NB4 (cell line): ENCODE data around the gene KCNC4.
A peak's percentile ranks its signal among the peaks of the same experiment; 100 is the strongest.

Experiments
- DNase-seq: peaks from one replicate; pipeline ENCODE4 v3.0.0; 2010; ENCODE audit warnings: low read depth
- H3K4me3 ChIP-seq: one replicate; pipeline ENCODE4 v1.5.1; 2011; ENCODE audit warnings: mild to moderate bottlenecking, low read depth, low read length, moderate library complexity
- MYC ChIP-seq: IDR thresholded peaks from 2 replicates; pipeline ENCODE4 v1.6.1; 2011; ENCODE audit warnings: low read depth, low read length
- POLR2A ChIP-seq: IDR thresholded peaks from 2 replicates; pipeline ENCODE4 v1.6.1; 2011; ENCODE audit warnings: mild to moderate bottlenecking; ENCODE audit not compliant: insufficient read length; ENCODE audit errors: extremely low read depth
- TF ChIP-seq, protein P1 (sequence below): IDR thresholded peaks from 2 replicates; pipeline ENCODE4 v1.6.1; 2011; ENCODE audit warnings: low read depth, low read length
- TF ChIP-seq, protein P2 (sequence below): IDR thresholded peaks from one replicate; pipeline ENCODE4 v1.5.1; 2012; ENCODE audit warnings: low read depth, low read length

Gene KCNC4

DNA sequence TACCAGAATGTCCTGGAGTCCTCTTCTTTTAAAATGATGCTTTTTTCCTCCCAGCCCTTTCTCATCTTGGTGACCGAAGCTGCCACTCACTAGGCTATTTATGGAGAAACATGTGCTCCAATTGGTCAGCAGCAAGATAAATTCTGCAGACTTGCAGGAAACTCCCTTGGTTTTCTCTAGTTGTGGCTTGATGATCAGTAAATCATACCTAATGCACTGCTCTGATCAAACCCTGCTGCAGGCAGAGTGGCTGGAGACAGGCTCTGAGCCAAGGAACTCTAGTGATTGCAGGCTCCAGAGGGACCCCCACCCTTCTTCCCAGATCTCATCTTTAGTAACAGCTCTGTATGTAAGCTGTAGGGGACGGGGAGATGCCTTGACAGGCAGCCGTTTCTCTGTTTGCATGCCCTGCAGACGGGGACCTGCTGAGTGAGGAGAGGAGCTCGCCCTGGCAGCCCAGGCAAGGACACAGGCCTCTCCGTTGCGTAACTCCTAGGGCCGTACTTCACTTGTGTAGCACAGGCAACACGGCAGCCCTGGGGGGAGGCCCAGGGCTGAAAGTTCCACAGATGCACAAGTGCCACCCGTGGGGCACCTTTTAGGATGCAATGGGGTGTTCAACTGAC, 45.3 kb upstream of the KCNC4 start:
- TF ChIP-seq POLR2A = no peak
- no peak for TF ChIP-seq MYC
- TF ChIP-seq, protein P1, sequence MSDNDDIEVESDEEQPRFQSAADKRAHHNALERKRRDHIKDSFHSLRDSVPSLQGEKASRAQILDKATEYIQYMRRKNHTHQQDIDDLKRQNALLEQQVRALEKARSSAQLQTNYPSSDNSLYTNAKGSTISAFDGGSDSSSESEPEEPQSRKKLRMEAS = no peak
- TF ChIP-seq, protein P2, sequence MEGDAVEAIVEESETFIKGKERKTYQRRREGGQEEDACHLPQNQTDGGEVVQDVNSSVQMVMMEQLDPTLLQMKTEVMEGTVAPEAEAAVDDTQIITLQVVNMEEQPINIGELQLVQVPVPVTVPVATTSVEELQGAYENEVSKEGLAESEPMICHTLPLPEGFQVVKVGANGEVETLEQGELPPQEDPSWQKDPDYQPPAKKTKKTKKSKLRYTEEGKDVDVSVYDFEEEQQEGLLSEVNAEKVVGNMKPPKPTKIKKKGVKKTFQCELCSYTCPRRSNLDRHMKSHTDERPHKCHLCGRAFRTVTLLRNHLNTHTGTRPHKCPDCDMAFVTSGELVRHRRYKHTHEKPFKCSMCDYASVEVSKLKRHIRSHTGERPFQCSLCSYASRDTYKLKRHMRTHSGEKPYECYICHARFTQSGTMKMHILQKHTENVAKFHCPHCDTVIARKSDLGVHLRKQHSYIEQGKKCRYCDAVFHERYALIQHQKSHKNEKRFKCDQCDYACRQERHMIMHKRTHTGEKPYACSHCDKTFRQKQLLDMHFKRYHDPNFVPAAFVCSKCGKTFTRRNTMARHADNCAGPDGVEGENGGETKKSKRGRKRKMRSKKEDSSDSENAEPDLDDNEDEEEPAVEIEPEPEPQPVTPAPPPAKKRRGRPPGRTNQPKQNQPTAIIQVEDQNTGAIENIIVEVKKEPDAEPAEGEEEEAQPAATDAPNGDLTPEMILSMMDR = no peak
- no peak overlapping the region for H3K4me3 ChIP-seq
- DNase-seq = peak; percentile 14

DNA sequence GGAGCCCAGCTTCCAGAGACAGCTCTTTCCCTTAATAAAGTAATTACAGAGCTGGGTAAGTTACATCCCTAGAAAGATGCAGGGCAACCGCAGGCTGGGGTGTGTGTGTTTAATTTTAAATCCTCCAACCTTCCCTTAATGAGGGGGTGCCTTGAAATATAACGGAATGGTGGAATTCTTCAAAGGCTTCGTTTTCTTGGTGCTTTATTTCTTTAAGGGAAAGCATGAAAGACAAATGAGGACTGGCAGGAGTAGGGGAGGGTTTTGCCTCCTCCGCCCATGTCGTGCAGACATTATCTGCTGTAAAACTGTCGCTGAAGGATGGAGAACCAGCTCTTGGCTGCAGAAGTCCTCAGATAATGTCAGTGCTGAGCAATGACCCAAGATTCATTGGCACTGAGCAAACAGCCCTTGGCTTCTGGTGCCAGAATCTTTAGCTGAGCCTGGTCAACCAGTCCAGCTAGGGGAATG, 44.3 kb upstream of the KCNC4 start:
- DNase-seq = no peak
- TF ChIP-seq, protein P2 = no peak
- TF ChIP-seq, protein P1 = no peak
- TF ChIP-seq POLR2A = no peak
- no peak for TF ChIP-seq MYC

GRCh38 chr1:110166861-110167260, 43.3 kb upstream of the KCNC4 start:
- DNase-seq = no peak
- TF ChIP-seq, protein P1 = no peak
- TF ChIP-seq POLR2A (no peak), MYC (no peak)
- TF ChIP-seq, protein P2 = no peak
- H3K4me3 ChIP-seq = no peak overlapping the region

More for the DNA sequence above, 44.3 kb upstream of the KCNC4 start:
- no peak overlapping the region for H3K4me3 ChIP-seq

DNA sequence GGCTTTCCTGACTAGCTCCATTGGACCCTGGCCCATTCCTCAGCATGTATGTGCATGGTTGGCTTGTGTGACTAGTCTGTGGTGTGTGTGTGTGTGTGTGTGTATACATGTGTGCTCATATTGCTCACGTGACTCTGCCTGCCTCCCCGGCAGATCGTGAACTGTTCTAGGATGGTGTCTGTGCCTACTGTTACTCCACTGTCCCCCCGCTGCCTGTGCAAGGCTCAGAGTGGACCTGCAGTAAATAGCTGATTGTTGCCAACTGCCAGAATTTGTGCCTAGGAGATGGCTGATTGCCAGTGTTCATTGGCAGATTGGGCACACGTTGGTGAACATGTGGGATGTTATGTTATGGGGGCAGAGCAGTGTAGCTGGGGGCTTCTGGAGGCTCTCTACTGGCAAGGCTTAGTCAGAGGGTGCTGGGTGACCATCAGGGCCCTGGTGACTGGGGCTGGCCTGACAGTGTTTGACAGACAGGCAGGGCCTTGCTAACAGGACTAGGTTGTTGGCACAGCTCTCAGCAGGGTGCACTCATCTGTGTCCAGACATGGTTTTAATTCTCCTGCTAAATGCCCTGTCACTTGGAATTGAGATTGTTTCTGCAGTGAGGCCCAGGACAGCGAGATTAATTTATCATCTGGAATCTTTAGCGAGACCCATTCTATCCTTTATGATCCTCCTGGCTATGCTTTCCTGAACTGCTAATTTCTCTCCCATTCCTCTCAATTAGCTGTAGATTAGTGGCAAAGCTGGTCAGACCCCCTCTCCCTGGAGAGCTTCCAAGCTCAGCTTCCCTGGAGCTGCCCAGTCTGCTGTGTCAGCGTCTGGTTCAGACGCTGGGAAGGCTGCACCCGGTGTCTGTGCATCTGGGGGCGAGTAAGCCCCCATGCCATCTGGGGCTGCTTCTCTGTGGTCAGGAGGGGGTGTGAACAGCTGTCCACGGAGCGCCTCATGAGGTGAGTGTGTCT, 39.1 kb upstream of the KCNC4 start:
- H3K4me3 ChIP-seq = no peak overlapping the region
- no peak for DNase-seq
- TF ChIP-seq POLR2A (no peak), MYC (no peak)
- TF ChIP-seq, protein P1 = no peak
- TF ChIP-seq, protein P2 = no peak

GRCh38 chr1:110172001-110172400, 38.1 kb upstream of the KCNC4 start:
- H3K4me3 ChIP-seq = no peak overlapping the region
- no peak for DNase-seq
- TF ChIP-seq, protein P2 = no peak
- TF ChIP-seq, protein P1 = no peak
- no peak for TF ChIP-seq POLR2A
- no peak for TF ChIP-seq MYC
